HG03342 (cell line): ENCODE measurements around the gene PKMYT1.

ENCODE experiments used
- ATAC-seq: cut with Tn5 transposase; IDR thresholded peaks from one replicate; pipeline ENCODE4 v1.9.1; 2021; ENCODE audit warnings: mild to moderate bottlenecking, moderate library complexity; ENCODE audit not compliant: unreplicated experiment

Gene PKMYT1

GRCh38 chr16:3019594-3020246, 39.5 kb upstream of the PKMYT1 start:
- no peak for ATAC-seq

DNA sequence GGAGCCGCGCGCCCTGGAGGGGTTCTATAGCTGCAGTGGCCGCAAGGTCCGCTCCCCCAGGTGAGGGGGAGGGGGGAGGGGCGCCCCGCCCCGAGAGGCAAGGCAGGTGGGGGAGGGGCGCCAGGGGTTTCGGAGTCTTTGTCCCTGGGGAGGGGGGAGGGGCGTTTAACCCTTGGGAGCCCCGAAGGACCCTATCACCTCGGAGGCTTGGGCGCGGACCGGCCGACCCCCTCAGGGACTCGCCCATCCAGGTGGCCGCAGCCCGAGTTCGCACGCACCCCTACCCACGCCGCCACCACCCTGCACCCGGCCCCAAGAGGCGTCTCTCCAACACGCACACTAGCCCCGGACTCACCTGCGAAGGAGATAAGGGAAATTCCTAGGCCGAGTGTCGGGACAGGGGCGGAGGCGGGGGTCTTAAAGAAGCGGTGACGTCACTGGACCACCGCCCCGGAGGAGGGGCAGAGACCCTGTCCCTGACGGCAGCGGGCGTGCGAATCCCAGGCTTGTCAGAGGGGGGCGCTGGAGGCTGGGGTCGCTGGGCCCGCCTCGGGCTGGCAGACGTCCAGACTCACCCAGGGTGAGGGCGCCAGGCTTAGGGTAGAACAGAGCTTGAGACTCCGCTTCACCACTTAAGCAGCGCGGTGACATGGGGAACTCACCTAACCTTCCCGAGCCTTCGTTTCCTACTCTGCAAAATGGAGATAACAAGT, 37.7 kb upstream of the PKMYT1 start, which contains the start of gene CLDN6:
Gene CLDN6, minus strand, starts transcription at position 390 of the 713 bp plus-strand sequence. CDS start 2,162 bp downstream, outside the sequence.
- no peak for ATAC-seq

DNA sequence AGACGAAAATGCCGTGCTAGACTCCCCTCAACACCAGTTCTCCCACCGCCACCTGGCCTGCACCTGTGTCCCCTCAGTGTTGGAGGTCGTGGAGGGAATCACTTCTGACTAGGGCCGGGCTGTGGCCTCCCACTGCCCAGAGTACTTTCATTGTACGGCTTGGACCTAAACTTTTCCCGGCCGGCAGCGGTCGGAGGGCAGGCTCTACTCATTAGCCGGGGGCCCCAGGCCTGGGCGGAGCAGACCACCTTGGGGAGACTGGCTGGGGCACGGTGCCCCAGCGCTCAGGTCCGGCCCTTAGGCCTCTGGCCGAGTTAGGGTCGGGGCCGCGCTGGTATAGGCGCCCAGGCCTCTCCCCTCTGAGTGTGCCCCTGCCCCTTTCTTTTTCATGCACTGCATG, 37.1 kb upstream of the PKMYT1 start:
- ATAC-seq: no peak

- no peak for ATAC-seq
These were observed 35.7 kb upstream of the PKMYT1 start for GRCh38 chr16:3015865-3016521.

GRCh38 chr16:3014971-3015370, 34.7 kb upstream of the PKMYT1 start:
- no peak for ATAC-seq

DNA sequence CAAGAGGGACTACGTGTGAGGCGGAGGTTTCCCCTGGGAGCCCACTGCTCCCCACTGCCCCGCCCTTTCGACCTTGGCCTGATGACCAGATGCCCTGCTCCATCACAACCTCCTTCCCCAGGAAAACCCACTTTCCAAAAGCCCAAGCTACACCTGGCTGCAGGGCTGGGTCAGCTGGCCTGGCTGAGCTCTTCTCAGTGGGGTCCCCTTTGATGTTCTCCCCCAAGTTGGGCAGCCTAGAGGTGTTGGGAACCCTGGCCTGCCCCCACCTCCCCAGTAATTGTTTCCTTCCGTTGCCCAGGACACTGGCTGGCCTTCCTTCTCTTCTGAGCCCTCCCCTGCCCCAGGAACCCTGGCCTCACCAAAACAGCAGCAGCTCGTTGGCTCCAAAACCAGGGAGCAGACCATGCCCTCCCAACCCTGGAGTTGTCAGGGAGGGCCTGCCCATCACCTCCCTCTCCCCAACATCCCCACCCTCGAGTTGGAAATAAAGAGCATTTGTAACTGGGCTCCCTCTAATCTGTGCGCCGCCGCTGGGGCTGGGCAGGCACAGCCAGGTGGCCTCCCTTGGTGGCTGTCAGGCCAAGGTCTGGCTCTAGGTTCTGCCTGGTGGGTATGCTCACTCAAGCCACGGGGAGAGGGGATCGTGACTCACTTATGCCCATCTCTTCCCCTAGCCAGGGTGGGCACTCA, 33.9 kb upstream of the PKMYT1 start:
- no peak for ATAC-seq

GRCh38 chr16:3013491-3013951, 33.3 kb upstream of the PKMYT1 start:
- no peak for ATAC-seq

GRCh38 chr16:3012828-3013420, 32.7 kb upstream of the PKMYT1 start, which contains the start of gene CLDN9:
Gene CLDN9 (plus strand): TSS chr16:3012923. CDS start chr16:3013363, 440 bp downstream.
- no peak for ATAC-seq

DNA sequence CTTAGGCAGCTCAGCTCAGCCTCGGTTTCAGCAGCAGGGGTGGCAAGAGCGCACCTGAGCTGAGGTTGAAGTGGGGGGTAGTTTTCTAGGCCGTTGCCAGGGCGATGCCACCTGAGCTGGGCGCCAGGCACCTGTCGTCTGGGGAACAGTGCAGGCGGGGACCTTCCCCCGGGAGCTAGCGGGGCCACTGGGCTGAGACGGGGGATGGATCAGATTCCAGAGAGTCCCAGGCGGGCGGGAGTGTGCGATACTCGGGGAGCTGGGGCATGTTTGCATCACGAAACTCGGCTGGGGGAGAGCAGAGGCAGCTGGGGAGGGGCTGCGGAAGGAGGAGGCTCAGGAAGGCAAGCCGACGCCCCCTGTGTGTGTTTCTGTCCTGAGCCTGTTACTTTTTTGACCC, 32.0 kb upstream of the PKMYT1 start:
- ATAC-seq: no peak

- no peak for ATAC-seq
These were observed 30.3 kb upstream of the PKMYT1 start for GRCh38 chr16:3010510-3010909.

GRCh38 chr16:3009568-3010390, 29.5 kb upstream of the PKMYT1 start:
- no peak for ATAC-seq

GRCh38 chr16:3008690-3009037, 28.4 kb upstream of the PKMYT1 start:
- no peak for ATAC-seq

GRCh38 chr16:3007957-3008689, 27.9 kb upstream of the PKMYT1 start:
- no peak for ATAC-seq

- no peak for ATAC-seq
These were observed 27.1 kb upstream of the PKMYT1 start for GRCh38 chr16:3007059-3007956.

- ATAC-seq: no peak
These were observed 24.6 kb upstream of the PKMYT1 start for GRCh38 chr16:3004781-3005284.

GRCh38 chr16:3004319-3004718, 24.1 kb upstream of the PKMYT1 start:
- ATAC-seq: no peak

DNA sequence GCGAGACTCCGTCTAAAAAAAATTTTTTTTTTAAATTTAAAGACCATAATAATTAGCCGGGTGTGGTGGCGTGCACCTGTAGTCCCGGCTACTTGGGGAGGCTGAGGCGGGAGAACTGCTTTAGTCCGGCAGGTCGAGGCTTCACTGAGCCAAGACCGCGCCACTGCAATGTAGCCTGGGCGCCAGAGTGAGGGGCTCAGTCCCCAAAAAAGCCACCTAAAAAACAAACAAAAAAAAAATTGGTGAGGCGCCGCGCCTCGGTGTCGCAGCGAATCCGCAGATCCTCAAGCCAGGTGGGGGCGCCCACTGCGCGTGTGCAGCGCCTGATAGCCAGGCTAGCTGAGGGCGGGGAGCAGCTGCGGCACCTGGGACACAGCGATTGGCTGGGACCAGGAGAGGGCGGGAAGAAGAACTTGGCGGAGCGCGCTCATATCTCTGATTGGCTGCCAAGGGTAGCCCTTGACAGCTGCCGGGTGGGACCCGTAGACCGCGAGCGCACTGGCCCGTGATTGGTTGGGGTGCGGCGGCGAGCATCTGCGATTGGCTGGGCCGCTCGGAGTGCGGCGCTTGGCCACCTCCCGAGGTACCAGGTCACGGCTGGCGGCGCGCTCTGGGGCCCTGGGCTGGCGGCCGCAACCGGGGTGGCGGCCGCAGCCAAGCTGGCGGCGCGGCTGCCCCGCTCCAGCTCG, 23.5 kb upstream of the PKMYT1 start:
- peak; percentile 96 for ATAC-seq

GRCh38 chr16:3001316-3001715, 21.1 kb upstream of the PKMYT1 start:
- no peak for ATAC-seq
